Fibroblast of pulmonary artery (primary cell): ENCODE results near the gene HYKK.
"Not testable (repeated sequence)": the region's sequence is repeated elsewhere in the genome, so short reads cannot be mapped to it uniquely, and the experiment has no call there.

Experiments
- DNase-seq: peaks from one replicate; pipeline ENCODE4 v3.0.0-alpha.2; 2010; ENCODE audit warnings: low read depth
- H3K4me3 ChIP-seq: replicated peaks from 2 replicates; pipeline ENCODE4 v1.5.1; 2011; ENCODE audit warnings: low read depth, mild to moderate bottlenecking, control low read depth, low read length, moderate library complexity
- CTCF ChIP-seq: IDR thresholded peaks from 2 replicates; pipeline ENCODE4 v1.5.1; 2011; ENCODE audit warnings: mild to moderate bottlenecking, control low read depth, low read length, inconsistent platforms; ENCODE audit errors: missing control alignments

HYKK gene

DNA sequence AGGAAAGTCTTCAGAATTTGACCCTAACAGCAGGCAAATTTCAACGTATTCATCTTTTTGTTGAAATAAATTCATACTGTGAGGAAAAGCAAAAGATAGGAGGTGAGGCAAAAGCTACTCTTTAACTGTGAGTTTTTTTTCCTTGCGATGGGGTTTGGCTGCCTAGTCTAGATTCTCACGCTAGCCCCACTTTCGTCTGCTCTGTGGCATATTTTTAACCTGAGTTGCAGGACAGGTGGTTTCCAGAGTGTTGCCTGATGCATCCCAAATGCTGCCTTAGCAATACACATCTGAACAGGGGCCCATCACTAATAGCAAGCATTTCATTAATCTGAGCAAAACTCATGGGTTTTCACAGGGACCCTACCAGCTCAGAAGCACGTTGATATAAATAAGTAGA is 44.5 kb downstream of the HYKK start:
- no peak overlapping the region for H3K4me3 ChIP-seq
- DNase-seq, result no peak
- TF ChIP-seq CTCF, result no peak

DNA sequence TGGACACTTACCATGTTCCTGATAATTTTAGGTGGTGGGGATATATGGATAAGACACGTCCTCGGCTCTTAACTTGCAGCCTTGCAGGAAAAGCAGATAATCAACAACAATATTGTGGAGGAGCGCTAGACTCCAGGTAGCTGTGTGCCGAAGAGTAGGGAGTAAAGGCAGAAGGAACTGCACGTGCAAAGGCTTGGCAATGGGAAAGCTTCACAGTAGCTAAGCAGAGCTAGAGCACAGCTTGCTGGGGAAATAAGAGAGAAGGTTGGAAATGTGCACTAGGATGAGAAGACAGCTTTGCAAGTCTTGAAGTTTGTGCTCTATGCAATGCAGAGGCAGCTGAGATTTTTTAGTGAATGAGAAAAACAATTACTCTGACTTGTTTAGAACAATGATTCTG is 45.2 kb downstream of the HYKK start:
- TF ChIP-seq CTCF, result no peak
- no peak for DNase-seq
- H3K4me3 ChIP-seq, result no peak overlapping the region

DNA sequence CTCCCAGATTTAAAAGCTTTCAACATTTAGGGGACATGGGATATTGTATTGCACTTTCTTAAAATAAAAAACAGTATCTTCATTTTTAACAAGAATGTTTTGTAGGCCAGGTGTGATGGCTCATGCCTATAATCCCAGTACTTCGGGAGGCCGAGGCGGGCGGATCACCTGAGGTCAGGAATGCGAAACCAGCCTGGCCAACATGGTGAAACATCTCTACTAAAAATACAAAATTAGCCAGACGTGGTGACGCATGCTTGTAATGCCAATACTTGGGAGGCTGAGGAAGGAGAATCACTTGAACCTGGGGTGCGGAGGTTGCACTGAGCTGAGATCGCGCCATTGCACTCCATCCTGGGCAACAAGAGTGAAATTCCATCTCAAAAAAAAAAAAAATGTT is 52.8 kb downstream of the HYKK start:
- DNase-seq, H3K4me3 ChIP-seq: not testable (repeated sequence)

DNA sequence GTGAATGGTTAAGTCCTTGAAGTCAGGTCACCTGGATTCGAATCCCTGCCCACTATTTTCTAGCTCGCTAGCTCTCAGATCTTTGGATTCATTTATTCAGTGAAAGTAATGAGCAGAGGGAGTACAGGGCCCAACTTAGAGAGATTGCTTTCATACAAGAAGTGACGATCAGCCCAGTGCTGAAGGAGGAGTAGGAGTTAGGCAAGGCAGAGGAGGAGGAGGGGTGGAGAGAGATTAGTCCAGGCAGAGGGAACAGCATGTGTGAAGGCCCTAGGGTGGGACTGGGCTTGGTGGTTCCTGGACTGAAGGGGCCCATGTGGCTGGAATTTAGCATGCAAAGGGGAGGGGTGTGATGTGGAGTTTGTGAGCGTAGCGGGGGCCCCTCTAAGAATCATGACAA is 54.1 kb downstream of the HYKK start:
- no peak for TF ChIP-seq CTCF
- no peak for DNase-seq
- no peak overlapping the region for H3K4me3 ChIP-seq

DNA sequence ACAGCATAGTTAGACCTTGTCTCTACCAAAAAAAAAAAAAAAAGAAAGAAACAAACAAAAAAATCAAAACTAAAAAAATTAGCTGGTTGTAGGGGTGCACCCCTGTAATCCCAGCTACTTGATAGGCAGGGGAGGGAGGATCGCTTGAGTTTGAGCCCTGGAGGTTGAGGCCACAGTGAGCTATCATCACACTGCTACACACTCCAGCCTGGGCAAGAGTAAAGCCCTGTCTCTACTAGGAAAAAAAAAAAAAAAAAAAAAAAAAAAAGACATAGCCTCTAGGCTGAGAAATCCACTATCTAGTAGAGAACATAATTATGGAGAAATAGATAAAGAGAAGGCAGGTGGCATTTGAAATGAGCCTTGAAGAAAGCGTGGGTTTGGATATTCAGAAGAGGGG is 55.7 kb downstream of the HYKK start:
- TF ChIP-seq CTCF, result no peak
- DNase-seq, result no peak
- no peak overlapping the region for H3K4me3 ChIP-seq

DNA sequence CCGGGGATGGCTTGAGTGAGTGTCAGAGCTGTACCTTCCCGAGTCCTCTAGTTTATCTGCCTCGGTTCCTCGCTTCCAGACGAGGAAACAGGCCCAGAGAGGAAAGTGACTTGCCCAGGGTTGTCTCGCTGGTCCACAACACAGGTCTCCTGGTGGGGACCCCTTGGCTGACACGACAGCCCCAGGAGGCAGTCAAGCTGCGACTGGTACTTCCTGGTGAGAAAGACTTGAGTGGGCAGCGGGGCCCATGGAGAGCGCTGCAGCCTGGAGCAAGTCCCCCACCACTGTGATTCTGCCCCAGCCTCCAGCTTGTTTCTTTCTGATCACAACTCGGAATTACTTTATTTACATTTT is 57.3 kb downstream of the HYKK start:
- no peak for DNase-seq
- no peak overlapping the region for H3K4me3 ChIP-seq

DNA sequence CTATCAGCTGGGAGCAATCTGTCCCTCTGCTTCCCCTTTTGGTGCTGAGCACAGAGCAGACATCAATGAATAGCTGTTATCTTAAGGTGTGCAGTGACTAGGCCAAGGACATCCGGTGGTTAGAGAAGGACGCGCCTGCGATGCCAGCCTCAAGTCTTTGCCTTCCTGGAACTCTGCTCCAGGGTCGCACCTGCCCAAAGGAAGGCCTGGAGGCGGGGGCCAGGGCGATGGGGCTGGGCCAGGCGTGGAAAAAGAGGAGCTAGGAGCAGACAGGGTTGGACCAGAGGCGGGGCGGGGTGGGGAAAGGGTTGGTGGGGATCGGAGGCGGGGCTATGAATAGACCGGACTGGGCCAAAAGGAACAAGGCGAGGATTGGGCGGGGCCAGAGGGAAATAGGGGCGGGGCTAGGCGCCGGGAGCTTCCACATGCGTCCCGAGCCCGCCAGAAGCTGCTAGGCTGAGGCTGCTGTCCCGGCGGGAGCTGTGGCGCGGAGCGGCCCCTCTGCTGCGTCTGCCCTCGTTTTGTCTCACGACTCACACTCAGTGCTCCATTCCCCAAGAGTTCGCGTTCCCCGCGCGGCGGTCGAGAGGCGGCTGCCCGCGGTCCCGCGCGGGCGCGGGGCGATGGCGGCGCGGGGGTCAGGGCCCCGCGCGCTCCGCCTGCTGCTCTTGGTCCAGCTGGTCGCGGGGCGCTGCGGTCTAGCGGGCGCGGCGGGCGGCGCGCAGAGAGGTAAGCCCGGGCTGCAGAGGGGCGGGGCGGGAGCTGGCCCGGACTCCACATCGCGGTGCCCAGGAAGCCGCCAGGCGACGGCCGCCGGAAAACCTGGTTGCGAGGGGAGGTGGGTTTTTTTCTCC is 57.9 kb downstream of the HYKK start, which contains the start of gene CHRNA5:
Gene CHRNA5 (plus strand): TSS at position 424 of the 854 bp plus-strand sequence. CDS start 200 bp downstream, at position 624.
- peak within 1 kb of the TSS; percentile 71 for H3K4me3 ChIP-seq
- peak; percentile 75 for DNase-seq
- TF ChIP-seq CTCF, result no peak

More for the DNA sequence above, 57.3 kb downstream of the HYKK start:
- TF ChIP-seq CTCF, result no peak
